BLaER1 (cell line): ENCODE measurements around the gene MTHFS.

ENCODE experiments used
- H3K27ac ChIP-seq: shearing (Covaris generic); formaldehyde crosslinking; 2 replicates; pipeline ENCODE4 v1.8.1; 2022
- H3K27me3 ChIP-seq: shearing (Covaris generic); formaldehyde crosslinking; 2 replicates; pipeline ENCODE4 v1.8.1; 2022
- H3K36me3 ChIP-seq: shearing (Covaris generic); formaldehyde crosslinking; 2 replicates; pipeline ENCODE4 v1.8.1; 2022
- H3K4me1 ChIP-seq: shearing (Covaris generic); formaldehyde crosslinking; 2 replicates; pipeline ENCODE4 v1.8.1; 2022
- H3K4me2 ChIP-seq: shearing (Covaris generic); formaldehyde crosslinking; 2 replicates; pipeline ENCODE4 v1.8.1; 2022
- H3K4me3 ChIP-seq: shearing (Covaris generic); formaldehyde crosslinking; 2 replicates; pipeline ENCODE4 v1.8.1; 2022
- H3K9ac ChIP-seq: shearing (Covaris generic); formaldehyde crosslinking; 2 replicates; pipeline ENCODE4 v1.8.1; 2022
- H3K9me3 ChIP-seq: shearing (Covaris generic); formaldehyde crosslinking; 2 replicates; pipeline ENCODE4 v1.8.1; 2022
- H4K20me1 ChIP-seq: shearing (Covaris generic); formaldehyde crosslinking; 2 replicates; pipeline ENCODE4 v1.8.1; 2022
- Cebpa-rat ChIP-seq: shearing (Covaris generic); IDR thresholded peaks from 2 replicates; pipeline ENCODE4 v1.8.1; 2022

The MTHFS gene

GRCh38 chr15:79824136-79824701, 72.6 kb downstream of the MTHFS start:
- Histone ChIP-seq H3K4me2 (no peak overlapping the region), H3K36me3 (no peaks in the 10 kb centered on the region), H3K27me3 (no peaks in the 10 kb centered on the region), H3K9me3 (peaks cover 10% of the 10 kb centered on the region), H3K9ac (no peak overlapping the region), H3K4me3 (no peak overlapping the region), H3K4me1 (no peaks in the 10 kb centered on the region), H4K20me1 (no peaks in the 10 kb centered on the region), H3K27ac (no peak overlapping the region)
- TF ChIP-seq Cebpa-rat, result no peak

GRCh38 chr15:79820820-79821219, 76.0 kb downstream of the MTHFS start:
- Histone ChIP-seq H3K36me3 (no peaks in the 10 kb centered on the region), H3K4me2 (no peak overlapping the region), H4K20me1 (no peaks in the 10 kb centered on the region), H3K27me3 (no peaks in the 10 kb centered on the region), H3K9ac (no peak overlapping the region), H3K27ac (no peak overlapping the region), H3K9me3 (peaks cover 15% of the 10 kb centered on the region), H3K4me3 (no peak overlapping the region), H3K4me1 (no peaks in the 10 kb centered on the region)
- no peak for TF ChIP-seq Cebpa-rat

DNA sequence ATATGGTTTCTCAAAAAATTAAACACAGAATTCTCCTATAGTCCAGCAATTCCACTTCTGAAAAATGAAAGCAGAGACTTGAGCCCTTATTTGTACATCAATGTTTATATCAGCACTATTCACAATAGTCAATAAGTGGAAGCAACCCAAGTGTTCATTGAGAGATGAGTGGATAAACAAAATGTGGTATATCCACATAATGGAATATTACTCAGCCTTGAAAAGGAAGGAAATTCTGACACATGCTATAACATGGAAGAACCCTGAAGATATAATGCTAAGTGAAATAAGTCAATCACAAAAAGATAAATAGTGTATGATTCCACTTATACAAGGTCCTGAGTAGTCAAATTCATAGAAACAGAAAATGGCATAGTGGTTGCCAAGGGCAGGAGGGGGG, 76.6 kb downstream of the MTHFS start:
- peaks cover 15% of the 10 kb centered on the region for H3K9me3 ChIP-seq
- H3K9ac ChIP-seq, result no peak overlapping the region
- no peaks in the 10 kb centered on the region for H3K27me3 ChIP-seq
- no peak overlapping the region for H3K4me2 ChIP-seq
- H4K20me1 ChIP-seq, result no peaks in the 10 kb centered on the region
- no peak overlapping the region for H3K27ac ChIP-seq
- no peaks in the 10 kb centered on the region for H3K4me1 ChIP-seq
- H3K4me3 ChIP-seq, result no peak overlapping the region
- H3K36me3 ChIP-seq, result no peaks in the 10 kb centered on the region
- TF ChIP-seq Cebpa-rat, result no peak

- Histone ChIP-seq H3K9me3 (peaks cover 15% of the 10 kb centered on the region), H3K4me3 (no peak overlapping the region), H3K27ac (no peak overlapping the region), H3K27me3 (no peaks in the 10 kb centered on the region), H3K9ac (no peak overlapping the region), H3K4me2 (no peak overlapping the region), H4K20me1 (no peaks in the 10 kb centered on the region), H3K4me1 (no peaks in the 10 kb centered on the region), H3K36me3 (no peaks in the 10 kb centered on the region)
- TF ChIP-seq Cebpa-rat, result no peak
These were observed 80.2 kb downstream of the MTHFS start for GRCh38 chr15:79816571-79816970.

DNA sequence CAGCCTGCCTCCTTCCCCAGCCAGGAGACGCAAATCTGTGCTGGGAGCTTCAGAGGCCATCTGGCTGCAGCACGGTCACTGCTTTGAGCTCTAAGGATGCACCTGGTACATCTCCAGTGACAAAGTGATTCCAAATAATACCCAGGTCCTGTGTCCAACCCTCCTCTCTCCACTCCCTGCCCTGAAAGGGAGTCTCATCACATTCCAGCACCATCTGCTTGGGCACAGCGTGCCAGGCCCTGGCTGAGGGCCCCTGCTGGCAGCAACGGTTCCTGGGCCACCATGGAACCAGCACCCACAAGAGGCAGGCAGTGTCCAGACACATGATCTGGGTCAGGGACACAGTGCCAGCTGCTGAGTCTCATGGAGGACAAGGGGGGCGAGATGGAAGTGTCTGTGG, 81.3 kb downstream of the MTHFS start:
- Histone ChIP-seq H3K4me2 (no peak overlapping the region), H3K4me3 (no peak overlapping the region), H3K27ac (no peak overlapping the region)

DNA sequence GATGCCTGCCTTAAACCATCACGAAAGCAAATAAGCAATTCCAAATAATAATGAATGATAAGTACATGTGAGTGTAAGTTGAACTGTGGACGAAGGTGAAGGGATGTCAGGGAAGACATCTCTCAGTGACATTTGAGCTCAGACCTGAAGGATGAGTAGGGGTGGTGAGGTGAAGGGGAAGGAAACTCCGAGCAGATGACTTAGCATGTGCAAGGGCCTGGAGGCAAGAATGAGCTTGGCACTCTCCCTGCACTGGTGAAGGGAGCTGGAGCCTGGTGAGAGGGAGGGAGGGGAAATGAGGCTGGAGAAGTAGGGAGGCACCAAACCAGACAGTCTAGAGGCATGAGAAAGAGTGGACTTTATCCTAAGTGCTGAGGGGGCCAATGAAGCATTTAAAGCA, 84.3 kb downstream of the MTHFS start:
- Histone ChIP-seq H3K4me3 (no peak overlapping the region), H3K4me2 (no peak overlapping the region), H4K20me1 (no peaks in the 10 kb centered on the region), H3K9ac (no peak overlapping the region), H3K36me3 (no peaks in the 10 kb centered on the region), H3K27me3 (no peaks in the 10 kb centered on the region), H3K4me1 (peaks cover 5% of the 10 kb centered on the region; the same call in 1 of the 2 replicates), H3K27ac (no peak overlapping the region), H3K9me3 (no peaks in the 10 kb centered on the region)
- TF ChIP-seq Cebpa-rat, result no peak

More for the DNA sequence above, 81.3 kb downstream of the MTHFS start:
- H3K4me1 ChIP-seq, result peaks cover 5% of the 10 kb centered on the region; the same call in 1 of the 2 replicates
- H3K27me3 ChIP-seq, result no peaks in the 10 kb centered on the region
- peaks cover 15% of the 10 kb centered on the region for H3K9me3 ChIP-seq
- TF ChIP-seq Cebpa-rat, result no peak
- H3K36me3 ChIP-seq, result no peaks in the 10 kb centered on the region
- H3K9ac ChIP-seq, result no peak overlapping the region
- H4K20me1 ChIP-seq, result no peaks in the 10 kb centered on the region

- no peaks in the 10 kb centered on the region for H4K20me1 ChIP-seq
- H3K27ac ChIP-seq, result no peak overlapping the region
- no peaks in the 10 kb centered on the region for H3K36me3 ChIP-seq
- H3K4me2 ChIP-seq, result no peak overlapping the region; the same call in 1 of the 2 replicates
- peaks cover 5% of the 10 kb centered on the region; the same call in 1 of the 2 replicates for H3K4me1 ChIP-seq
- no peaks in the 10 kb centered on the region for H3K27me3 ChIP-seq
- no peak overlapping the region for H3K9ac ChIP-seq
- no peaks in the 10 kb centered on the region for H3K9me3 ChIP-seq
- no peak for TF ChIP-seq Cebpa-rat
- H3K4me3 ChIP-seq, result no peak overlapping the region
These were observed 85.1 kb downstream of the MTHFS start for GRCh38 chr15:79811406-79812405.

GRCh38 chr15:79804838-79805237, 92.0 kb downstream of the MTHFS start:
- Histone ChIP-seq H3K4me2 (no peak overlapping the region), H3K9ac (no peak overlapping the region), H4K20me1 (no peaks in the 10 kb centered on the region), H3K4me3 (no peak overlapping the region), H3K9me3 (no peaks in the 10 kb centered on the region), H3K27me3 (no peaks in the 10 kb centered on the region), H3K36me3 (no peaks in the 10 kb centered on the region), H3K4me1 (no peaks in the 10 kb centered on the region), H3K27ac (no peak overlapping the region)
- TF ChIP-seq Cebpa-rat, result no peak

DNA sequence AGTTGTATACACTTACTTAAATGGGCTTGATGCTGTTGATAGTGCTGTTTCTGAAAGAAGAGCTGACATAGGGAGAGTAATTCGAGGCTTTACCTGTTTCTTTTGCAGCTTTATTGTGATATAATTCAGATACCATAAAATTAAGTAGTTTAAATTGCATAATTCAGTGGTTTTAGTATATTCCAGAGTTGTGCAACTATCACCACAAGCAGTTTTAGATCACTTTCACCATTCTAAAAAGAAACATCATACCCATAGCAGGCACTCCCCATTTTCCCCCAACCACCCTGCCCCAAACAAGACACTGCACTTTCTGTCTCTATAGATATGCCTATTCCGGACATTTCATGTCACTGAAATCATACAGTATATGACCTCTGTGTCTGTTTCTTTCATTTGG, 98.5 kb downstream of the MTHFS start:
- H3K4me1 ChIP-seq, result no peaks in the 10 kb centered on the region
- no peaks in the 10 kb centered on the region for H3K27me3 ChIP-seq
- no peaks in the 10 kb centered on the region for H4K20me1 ChIP-seq
- no peak overlapping the region for H3K27ac ChIP-seq
- H3K4me3 ChIP-seq, result no peak overlapping the region
- H3K4me2 ChIP-seq, result no peak overlapping the region
- no peak for TF ChIP-seq Cebpa-rat
- H3K9ac ChIP-seq, result no peak overlapping the region
- H3K36me3 ChIP-seq, result no peaks in the 10 kb centered on the region
- H3K9me3 ChIP-seq, result no peaks in the 10 kb centered on the region
